Muscle layer of colon (tissue), 2 donors: ENCODE data around the gene SGIP1.
"Not testable (repeated sequence)": the region's sequence is repeated elsewhere in the genome, so short reads cannot be mapped to it uniquely, and the experiment has no call there.

ENCODE experiments used
- H3K27ac ChIP-seq: one replicate; pipeline ENCODE4 v1.7.0; 2013; ENCODE audit warnings: low read depth, mild to moderate bottlenecking, low read length, moderate library complexity
- H3K27me3 ChIP-seq, 2 donors: one replicate each; pipeline ENCODE4 v1.7.0; 2013; ENCODE audit warnings: low read length in 2 of 2, mild to moderate bottlenecking in 2 of 2; ENCODE audit not compliant: insufficient read depth in 2 of 2, control insufficient read depth in 1 of 2
- H3K36me3 ChIP-seq: one replicate; pipeline ENCODE4 v1.7.0; 2013; ENCODE audit warnings: mild to moderate bottlenecking, low read length; ENCODE audit not compliant: insufficient read depth
- H3K4me1 ChIP-seq: one replicate; pipeline ENCODE4 v1.7.0; 2013; ENCODE audit warnings: mild to moderate bottlenecking, low read length; ENCODE audit not compliant: insufficient read depth
- H3K4me3 ChIP-seq, 2 donors: one replicate each; pipeline ENCODE4 v1.7.0; 2013; ENCODE audit warnings: low read length in 2 of 2, low read depth in 1 of 2, mild to moderate bottlenecking in 1 of 2, moderate library complexity in 1 of 2
- H3K9ac ChIP-seq: one replicate; pipeline ENCODE4 v1.7.0; 2013; ENCODE audit warnings: low read length
- H3K9me3 ChIP-seq: one replicate; pipeline ENCODE4 v1.7.0; 2013; ENCODE audit warnings: mild to moderate bottlenecking, low read length
- donor health status: abdominal sarcoma.
- donor health status: Adenocarcinoma of cecum.

Gene SGIP1

DNA sequence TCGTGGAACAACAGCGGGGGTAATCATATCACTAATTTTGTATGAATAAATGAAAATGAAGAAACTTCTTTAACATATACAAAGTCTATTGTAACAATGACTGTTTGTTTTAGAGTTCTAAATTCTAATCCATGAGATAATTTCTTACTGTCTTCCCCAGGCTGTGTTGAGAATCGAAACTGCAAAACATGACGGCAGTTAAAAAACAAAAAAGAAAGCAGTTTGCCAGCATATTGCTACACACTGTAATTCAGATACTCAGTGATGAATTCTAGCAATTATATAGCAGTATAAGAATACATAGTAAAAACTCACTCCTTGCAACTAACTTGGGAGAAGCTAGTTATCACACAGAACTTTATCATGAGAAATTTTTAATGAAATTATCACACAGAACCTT is 245.0 kb downstream of the SGIP1 start:
- H3K4me1 ChIP-seq = no peaks in the 10 kb centered on the region
- no peak overlapping the region for H3K9ac ChIP-seq
- H3K27me3 ChIP-seq = no peaks in the 10 kb centered on the region
- no peaks in the 10 kb centered on the region for H3K9me3 ChIP-seq
- no peak overlapping the region for H3K4me3 ChIP-seq
- no peak overlapping the region for H3K27ac ChIP-seq
- H3K36me3 ChIP-seq = no peaks in the 10 kb centered on the region

DNA sequence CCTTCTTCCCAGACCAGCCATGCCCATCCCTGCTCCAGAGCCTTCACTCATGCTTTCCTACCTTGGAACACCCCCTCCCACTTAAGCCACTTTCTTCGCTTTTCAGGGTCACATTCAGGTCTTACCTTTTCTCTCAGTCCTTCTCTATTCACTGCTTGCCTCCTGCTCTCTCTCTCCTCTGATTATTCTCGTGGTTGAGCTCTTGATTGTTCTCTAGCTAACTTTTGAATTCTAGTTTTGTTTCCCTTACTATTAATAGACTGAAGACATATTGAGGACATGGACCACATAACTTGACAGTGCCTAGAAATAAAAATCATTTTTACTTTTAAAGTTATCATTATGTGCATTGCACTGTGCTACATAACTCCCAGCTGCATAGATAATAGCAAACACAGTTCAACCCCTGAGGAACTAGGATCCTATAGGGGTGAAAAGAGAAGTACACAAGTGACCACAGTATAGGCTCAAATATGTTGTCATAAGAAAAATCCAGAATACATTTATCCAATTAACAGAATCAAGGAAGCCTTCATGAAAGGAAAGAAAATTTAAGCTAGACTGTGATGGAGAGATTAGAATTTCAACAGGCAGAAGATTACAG is 245.6 kb downstream of the SGIP1 start:
- H3K9me3 ChIP-seq = no peaks in the 10 kb centered on the region
- no peak overlapping the region for H3K4me3 ChIP-seq

DNA sequence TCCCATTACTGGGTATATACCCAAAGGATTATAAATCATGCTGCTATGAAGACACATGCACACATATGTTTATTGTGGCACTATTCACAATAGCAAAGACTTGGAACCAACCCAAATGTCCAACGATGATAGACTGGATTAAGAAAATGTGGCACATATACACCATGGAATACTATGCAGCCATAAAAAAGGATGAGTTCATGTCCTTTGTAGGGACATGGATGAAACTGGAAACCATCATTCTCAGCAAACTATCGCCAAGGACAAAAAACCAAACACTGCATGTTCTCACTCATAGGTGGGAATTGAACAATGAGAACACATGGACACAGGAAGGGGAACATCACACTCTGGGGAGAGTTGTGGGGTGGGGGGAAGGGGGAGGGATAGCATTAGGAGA is 251.8 kb downstream of the SGIP1 start:
- H3K36me3 ChIP-seq, H3K4me1 ChIP-seq, H3K4me3 ChIP-seq, H3K27me3 ChIP-seq, H3K9me3 ChIP-seq, H3K27ac ChIP-seq, H3K9ac ChIP-seq: not testable (repeated sequence)

More for the DNA sequence above, 245.6 kb downstream of the SGIP1 start:
- Histone ChIP-seq H3K27me3 (no peaks in the 10 kb centered on the region), H3K9ac (no peak overlapping the region), H3K36me3 (no peaks in the 10 kb centered on the region), H3K27ac (no peak overlapping the region), H3K4me1 (no peaks in the 10 kb centered on the region)

DNA sequence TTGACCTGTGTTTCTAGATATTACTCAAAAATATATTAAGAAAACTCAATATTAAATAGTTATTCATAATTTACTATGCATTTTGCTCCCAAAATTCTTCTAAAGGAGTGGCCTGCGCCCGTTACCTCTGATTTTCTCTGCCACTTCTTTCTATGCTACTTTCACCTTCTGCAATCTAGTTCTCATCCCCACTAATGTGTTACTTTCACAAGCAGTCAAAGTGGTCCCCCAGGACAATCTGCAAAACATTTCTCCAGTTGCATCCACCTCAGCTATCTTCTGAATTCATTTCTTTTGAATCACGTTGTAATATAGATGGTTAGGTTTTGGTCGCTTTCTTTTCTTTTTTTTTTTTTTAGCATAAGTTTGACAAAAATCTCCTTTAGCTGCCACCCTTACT is 253.7 kb downstream of the SGIP1 start:
- Histone ChIP-seq H3K9ac (no peak overlapping the region), H3K9me3 (no peaks in the 10 kb centered on the region), H3K27me3 (no peaks in the 10 kb centered on the region), H3K4me3 (no peak overlapping the region), H3K36me3 (no peaks in the 10 kb centered on the region), H3K27ac (no peak overlapping the region), H3K4me1 (no peaks in the 10 kb centered on the region)

DNA sequence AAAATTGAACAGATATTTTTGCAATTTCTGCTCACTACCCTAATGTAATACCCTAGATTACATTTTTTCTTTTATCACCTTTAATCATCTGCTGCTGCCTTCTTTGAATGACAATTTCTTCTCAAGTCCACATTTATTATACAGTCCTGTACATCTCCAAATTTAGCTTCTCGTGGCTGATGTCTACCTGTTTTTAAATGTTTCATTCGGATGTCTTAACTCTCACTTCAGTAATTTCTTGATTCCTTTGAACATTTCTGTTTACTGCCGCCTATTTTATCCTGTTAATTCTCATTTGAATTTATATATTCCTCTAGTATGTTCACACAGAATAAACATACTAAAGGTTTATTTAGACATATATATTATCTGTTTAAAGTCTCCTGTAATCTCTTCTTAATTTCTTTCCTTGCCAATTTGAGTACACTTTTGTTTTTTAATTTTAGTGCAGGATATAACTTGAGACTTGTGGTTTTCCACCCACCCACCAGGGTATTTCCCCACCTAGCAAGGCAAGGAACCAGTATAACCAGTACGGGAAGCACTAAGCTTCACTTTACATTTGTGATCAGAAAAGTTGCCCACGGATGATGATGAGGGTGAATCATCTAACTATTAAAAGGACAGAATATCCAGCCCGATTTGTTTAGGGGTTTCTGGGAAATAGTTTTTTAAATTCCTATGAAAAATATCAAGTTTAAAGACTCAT is 254.4 kb downstream of the SGIP1 start:
- no peak overlapping the region for H3K9ac ChIP-seq
- H3K9me3 ChIP-seq = no peaks in the 10 kb centered on the region
- H3K36me3 ChIP-seq = no peaks in the 10 kb centered on the region
- H3K4me3 ChIP-seq = no peak overlapping the region
- no peaks in the 10 kb centered on the region for H3K4me1 ChIP-seq
- H3K27ac ChIP-seq = no peak overlapping the region
- no peaks in the 10 kb centered on the region for H3K27me3 ChIP-seq

DNA sequence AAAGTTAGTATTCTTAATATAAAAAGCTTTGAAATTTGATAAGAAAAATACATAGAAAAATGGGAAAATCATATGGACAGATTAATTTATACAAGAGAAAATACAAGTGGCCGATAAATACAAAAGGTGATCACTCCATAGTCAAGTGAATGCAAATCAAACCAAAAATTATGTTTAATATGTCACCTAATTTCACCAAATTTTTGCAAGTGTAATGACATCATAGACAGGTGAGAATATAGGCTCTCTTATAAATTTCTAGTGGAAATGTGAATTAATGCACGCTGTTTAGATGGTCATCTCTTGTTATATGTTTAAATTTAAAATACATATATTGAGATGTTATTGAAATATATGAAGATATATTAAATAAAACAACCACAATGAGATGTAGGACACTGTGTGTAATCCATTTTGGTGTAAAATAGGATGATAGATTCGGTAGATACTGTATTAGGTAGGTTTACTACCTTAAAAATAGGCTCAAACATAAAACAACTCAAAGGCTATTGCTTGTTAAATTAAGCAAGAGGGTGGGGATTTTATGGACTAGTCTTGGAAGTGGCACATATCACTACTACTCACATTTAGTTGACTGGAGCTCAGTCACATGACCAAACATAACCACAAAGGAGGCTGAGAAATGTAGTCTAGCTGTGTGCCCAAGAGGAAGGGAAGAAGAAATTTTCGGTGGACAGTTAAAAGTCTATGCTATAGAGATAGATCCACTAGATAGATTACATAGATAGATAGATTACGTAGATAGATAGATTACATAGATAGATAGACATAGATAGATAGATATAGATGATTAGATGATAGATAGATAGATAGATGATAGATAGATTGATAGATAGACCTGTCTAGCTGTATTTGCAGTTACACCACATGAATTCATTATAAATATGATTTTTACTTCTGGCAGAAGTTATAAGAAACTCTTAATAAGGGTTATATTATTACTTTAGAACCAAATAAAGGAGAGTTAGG is 258.0 kb downstream of the SGIP1 start:
- Histone ChIP-seq H3K27me3 (no peaks in the 10 kb centered on the region), H3K9ac (no peak overlapping the region), H3K4me1 (no peaks in the 10 kb centered on the region), H3K9me3 (no peaks in the 10 kb centered on the region), H3K4me3 (no peak overlapping the region), H3K36me3 (no peaks in the 10 kb centered on the region), H3K27ac (no peak overlapping the region)

DNA sequence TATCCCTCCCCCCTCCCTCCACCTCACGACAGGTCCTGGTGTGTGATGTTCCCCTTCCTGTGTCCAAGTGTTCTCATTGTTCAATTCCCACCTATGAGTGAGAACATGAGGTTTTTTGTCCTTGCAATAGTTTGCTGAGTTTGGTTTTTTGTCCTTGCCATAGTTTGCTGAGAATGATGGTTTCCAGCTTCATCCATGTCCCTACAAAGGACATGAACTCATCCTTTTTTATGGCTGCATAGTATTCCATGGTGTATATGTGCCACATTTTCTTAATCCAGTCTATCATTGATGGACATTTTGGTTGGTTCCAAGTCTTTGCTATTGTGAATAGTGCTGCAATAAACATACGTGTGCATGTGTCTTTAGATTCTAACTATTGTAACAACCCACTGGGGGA is 261.9 kb downstream of the SGIP1 start:
- not testable (repeated sequence) for H3K36me3 ChIP-seq, H3K27ac ChIP-seq, H3K4me3 ChIP-seq, H3K27me3 ChIP-seq, H3K9ac ChIP-seq, H3K4me1 ChIP-seq, H3K9me3 ChIP-seq
